Left lobe of liver (tissue), 2 donors: Measurements from ENCODE around the gene AARS2. TPM values are rescaled to one million over a fixed set of nuclear protein-coding genes. Genes with fewer than 3 reads are reported as not detected.

Experiments used
- ATAC-seq: fragments of 200-7000 bp; cut with Tn5 transposase; one replicate; pipeline ENCODE4 v1.9.1; 2020; ENCODE audit warnings: mild to moderate bottlenecking, moderate library complexity
- DNase-seq: peaks from one replicate; pipeline ENCODE4 v3.0.0-alpha.2; 2020; ENCODE audit warnings: low spot score
- total RNA-seq: library from RNA; stranded (reverse); gene quantifications from one replicate; pipeline ENCODE4 v1.2.1, GENCODE V29; 2021
- donor health status: DM: no; HTN: no; CAD: no; lungs with moderate emphysema.
- donor health status: DM: no; HTN: yes; CAD: no.

Gene AARS2
- total RNA-seq, 1 donor from 2014 or later, result 7.7 TPM

- DNase-seq, result no peak
These were observed 35.4 kb downstream of the AARS2 start for GRCh38 chr6:44277763-44278162.

GRCh38 chr6:44276667-44277640 is 36.2 kb downstream of the AARS2 start:
- DNase-seq (no peak), ATAC-seq (no peak)

More at GRCh38 chr6:44277763-44278162, 35.4 kb downstream of the AARS2 start:
- ATAC-seq, result no peak

- DNase-seq (no peak), ATAC-seq (peak; percentile 14)
These were observed 37.1 kb downstream of the AARS2 start for GRCh38 chr6:44275749-44276648.

- DNase-seq (no peak), ATAC-seq (no peak)
These were observed 37.8 kb downstream of the AARS2 start for GRCh38 chr6:44275271-44275748.

- ATAC-seq, result no peak
- no peak for DNase-seq
These were observed 39.5 kb downstream of the AARS2 start for GRCh38 chr6:44273617-44274016.

GRCh38 chr6:44272999-44273566 is 40.1 kb downstream of the AARS2 start:
- DNase-seq (no peak), ATAC-seq (no peak)

GRCh38 chr6:44272529-44272928 is 40.6 kb downstream of the AARS2 start:
- ATAC-seq, result no peak

GRCh38 chr6:44271914-44272313 is 41.2 kb downstream of the AARS2 start:
- no peak for ATAC-seq
- no peak for DNase-seq

More at GRCh38 chr6:44272529-44272928, 40.6 kb downstream of the AARS2 start:
- no peak for DNase-seq

- DNase-seq, result no peak
- ATAC-seq, result no peak
These were observed 41.8 kb downstream of the AARS2 start for GRCh38 chr6:44271406-44271723.

GRCh38 chr6:44270526-44271405 is 42.4 kb downstream of the AARS2 start:
- DNase-seq, result no peak

GRCh38 chr6:44269921-44270525 is 43.1 kb downstream of the AARS2 start, which contains the start of gene TMEM151B:
TMEM151B (plus strand) TSS chr6:44270450; CDS start chr6:44270743, 293 bp downstream.
- ATAC-seq (no peak), DNase-seq (no peak)

More at GRCh38 chr6:44270526-44271405, 42.4 kb downstream of the AARS2 start:
- ATAC-seq, result no peak

- ATAC-seq (no peak), DNase-seq (no peak)
These were observed 43.8 kb downstream of the AARS2 start for GRCh38 chr6:44269178-44269920.

GRCh38 chr6:44268095-44268628 is 45.0 kb downstream of the AARS2 start:
- peak; percentile 59 for ATAC-seq
- peak; percentile 65 for DNase-seq

- no peak for DNase-seq
- no peak for ATAC-seq
These were observed 45.9 kb downstream of the AARS2 start for GRCh38 chr6:44267252-44267651.

- ATAC-seq (no peak), DNase-seq (no peak)
These were observed 46.8 kb downstream of the AARS2 start for GRCh38 chr6:44266347-44266746.

- no peak for DNase-seq
- ATAC-seq, result no peak
These were observed 47.4 kb downstream of the AARS2 start for GRCh38 chr6:44265722-44266233.

- ATAC-seq (peak; percentile 93), DNase-seq (peak; percentile 97)
These were observed 48.0 kb downstream of the AARS2 start, which contains the start of gene NFKBIE for GRCh38 chr6:44265007-44265721. NFKBIE (minus strand) TSS chr6:44265551; CDS start chr6:44265346, 205 bp downstream.
